Measurements from ENCODE around the gene SLC39A11. TPM values are rescaled to one million over a fixed set of nuclear protein-coding genes. Genes with fewer than 3 reads are reported as not detected.

SLC39A11 gene
- polyA plus RNA-seq, 3 donors from 2014 or later: 13.7 to 25.8 (median 16.2) TPM

DNA sequence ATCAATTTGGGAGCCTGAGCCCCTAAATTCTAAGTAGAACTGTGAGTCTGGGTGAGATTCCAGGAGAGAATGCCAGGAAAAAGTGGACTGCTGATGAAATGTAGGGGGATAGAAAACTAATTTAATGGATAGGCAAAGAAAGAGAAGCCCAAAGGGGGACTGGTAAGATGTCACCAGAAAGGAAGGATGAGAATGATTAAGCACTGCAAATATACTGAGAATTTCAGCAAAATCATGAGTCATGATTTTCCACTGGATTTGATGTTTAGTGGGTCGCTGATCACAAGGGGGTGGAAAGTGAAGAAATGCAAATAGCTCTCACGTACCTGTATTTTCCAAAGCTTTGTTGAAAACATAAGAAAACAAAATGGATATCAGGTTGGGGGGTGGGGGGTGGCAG, 201.8 kb downstream of the SLC39A11 start:
- H3K27ac Mint-ChIP-seq: no peak overlapping the region
- no peak for DNase-seq
- no peak overlapping the region for H3K4me3 Mint-ChIP-seq
- peaks cover 0 to 2% (median 0%) of the 10 kb centered on the region in 6 donors for H3K9me3 Mint-ChIP-seq
- peaks cover 24 to 42% (median 30%) of the 10 kb centered on the region in 3 donors for H3K36me3 Mint-ChIP-seq
- no peaks in the 10 kb centered on the region for H3K4me1 Mint-ChIP-seq
- peaks cover 0 to 2% (median 0%) of the 10 kb centered on the region in 3 donors for H3K27me3 Mint-ChIP-seq (ENCODE audit: low read depth in 3 of 3)

DNA sequence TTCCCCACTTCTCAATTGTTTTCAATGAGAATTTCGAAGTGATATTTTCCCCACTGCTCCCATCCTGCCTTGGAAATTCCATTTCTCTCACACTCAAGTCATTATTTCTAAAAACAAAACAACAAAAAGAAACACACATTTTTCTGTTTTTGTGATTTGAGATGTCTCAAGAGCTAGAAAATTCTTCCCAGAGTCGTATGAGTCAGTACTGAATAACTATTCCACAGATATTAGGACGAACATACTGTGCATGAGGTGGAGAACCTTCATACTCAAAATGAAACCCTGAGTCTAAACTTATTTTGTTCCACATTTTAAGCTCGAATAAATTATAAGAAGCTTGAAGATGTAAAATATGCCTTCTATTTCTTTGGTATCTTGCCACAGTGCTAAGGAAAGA, 204.6 kb downstream of the SLC39A11 start:
- Mint-ChIP-seq H3K36me3 (peaks cover 24 to 61% (median 24%) of the 10 kb centered on the region in 3 donors), H3K27me3 (ENCODE audit: low read depth in 3 of 3) (peaks cover 0 to 2% (median 0%) of the 10 kb centered on the region in 3 donors), H3K27ac (no peak overlapping the region), H3K9me3 (peaks cover 0 to 2% (median 0%) of the 10 kb centered on the region in 6 donors), H3K4me3 (no peak overlapping the region), H3K4me1 (no peaks in the 10 kb centered on the region)
- DNase-seq: no peak

DNA sequence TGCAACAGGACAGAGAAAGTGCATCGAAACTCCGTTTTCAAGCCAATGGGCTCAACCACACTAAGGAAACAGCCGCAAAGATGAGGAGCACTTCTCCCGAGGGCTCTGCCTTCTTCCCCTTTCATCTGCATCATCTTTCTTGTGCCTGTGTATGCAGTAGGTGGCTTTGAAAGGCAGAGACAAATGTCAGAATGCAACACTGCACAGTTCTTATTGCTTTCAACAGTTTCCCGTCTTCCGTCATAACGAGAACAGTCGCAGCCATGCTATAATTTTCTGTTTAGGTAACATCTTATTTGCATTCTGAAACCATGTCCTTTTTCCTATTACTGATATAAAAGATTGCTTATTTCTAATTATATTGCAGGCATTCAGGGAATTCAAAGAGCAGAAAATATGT, 205.2 kb downstream of the SLC39A11 start:
- DNase-seq: no peak
- H3K27me3 Mint-ChIP-seq (ENCODE audit: low read depth in 3 of 3): peaks cover 0 to 2% (median 0%) of the 10 kb centered on the region in 3 donors
- peaks cover 0 to 2% (median 0%) of the 10 kb centered on the region in 6 donors for H3K9me3 Mint-ChIP-seq
- no peak overlapping the region for H3K27ac Mint-ChIP-seq
- peaks cover 27 to 64% (median 27%) of the 10 kb centered on the region in 3 donors for H3K36me3 Mint-ChIP-seq
- H3K4me3 Mint-ChIP-seq: no peak overlapping the region
- H3K4me1 Mint-ChIP-seq: no peaks in the 10 kb centered on the region

DNA sequence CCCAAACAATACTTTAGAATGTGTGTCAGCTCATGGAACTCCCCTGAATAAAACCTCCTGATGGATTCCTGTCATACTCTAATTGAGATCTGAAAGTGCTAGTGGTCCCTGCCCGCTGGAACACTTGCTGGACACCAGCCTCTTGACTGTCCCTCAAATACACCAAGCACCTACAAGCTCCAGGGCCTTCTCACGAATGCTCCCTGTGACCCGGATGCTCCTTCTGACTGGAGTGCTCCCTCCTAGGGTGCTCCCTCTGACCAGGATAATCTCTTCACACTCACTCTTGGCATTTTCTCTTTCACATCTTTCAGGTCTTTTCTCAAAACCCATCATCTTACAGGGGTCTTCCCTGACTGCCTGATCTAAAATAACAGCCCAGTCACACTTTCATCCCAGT, 205.9 kb downstream of the SLC39A11 start:
- no peak for DNase-seq
- Mint-ChIP-seq H3K4me1 (no peaks in the 10 kb centered on the region), H3K27ac (no peak overlapping the region), H3K4me3 (no peak overlapping the region), H3K36me3 (peaks cover 32 to 71% (median 34%) of the 10 kb centered on the region in 3 donors), H3K27me3 (ENCODE audit: low read depth in 3 of 3) (peaks cover 0 to 2% (median 0%) of the 10 kb centered on the region in 3 donors), H3K9me3 (peaks cover 0 to 2% (median 0%) of the 10 kb centered on the region in 6 donors)

DNA sequence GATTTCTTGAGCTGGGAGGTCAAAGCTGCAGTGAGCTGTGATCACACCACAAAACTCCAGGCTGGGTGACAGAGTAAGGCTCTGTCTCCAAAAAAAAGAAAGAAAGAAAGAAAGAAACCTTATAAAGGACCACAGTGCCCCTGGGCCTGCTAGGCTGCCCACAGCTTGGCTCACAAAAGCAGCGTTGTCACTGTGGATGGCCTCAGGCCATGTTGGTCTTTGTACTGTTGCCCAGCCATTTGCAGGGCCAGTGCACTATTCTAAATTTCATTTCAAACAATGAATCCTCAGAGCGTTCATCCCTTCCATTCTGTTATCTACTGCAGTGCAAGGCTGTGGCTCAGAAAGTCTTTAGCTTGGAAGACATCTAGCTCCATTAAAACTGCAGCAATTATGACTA, 208.4 kb downstream of the SLC39A11 start:
- Mint-ChIP-seq H3K27ac (no peak overlapping the region), H3K9me3 (peaks cover 11 to 15% (median 14%) of the 10 kb centered on the region in 6 donors), H3K4me3 (no peak overlapping the region), H3K4me1 (no peaks in the 10 kb centered on the region), H3K27me3 (ENCODE audit: low read depth in 3 of 3) (peaks cover 0 to 2% (median 0%) of the 10 kb centered on the region in 3 donors), H3K36me3 (peaks cover 39 to 73% (median 48%) of the 10 kb centered on the region in 3 donors)
- DNase-seq: no peak

DNA sequence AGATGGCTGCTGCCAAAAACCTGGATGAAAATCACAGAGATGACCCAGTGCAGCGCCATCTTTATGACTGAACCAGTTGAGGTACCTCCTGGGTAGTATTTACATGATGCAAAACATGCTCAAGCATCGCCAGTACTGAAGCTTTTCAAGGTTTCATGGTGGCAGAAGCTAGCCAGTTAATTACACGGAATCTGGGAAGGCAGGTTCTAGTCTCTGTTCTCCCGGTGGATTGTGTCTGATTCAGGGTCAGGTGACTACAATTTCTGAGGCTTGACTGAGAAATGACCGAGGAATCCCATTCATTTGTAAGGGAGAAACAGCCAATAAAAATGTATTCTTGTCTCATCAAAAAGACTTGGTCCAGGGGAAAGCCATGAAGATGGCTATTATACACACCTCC, 209.1 kb downstream of the SLC39A11 start:
- no peak for DNase-seq
- H3K36me3 Mint-ChIP-seq: peaks cover 40 to 72% (median 46%) of the 10 kb centered on the region in 3 donors
- peaks cover 0 to 2% (median under 1%) of the 10 kb centered on the region in 3 donors for H3K27me3 Mint-ChIP-seq (ENCODE audit: low read depth in 3 of 3)
- H3K27ac Mint-ChIP-seq: no peak overlapping the region
- H3K4me3 Mint-ChIP-seq: no peak overlapping the region
- no peaks in the 10 kb centered on the region for H3K4me1 Mint-ChIP-seq
- H3K9me3 Mint-ChIP-seq: peaks cover 12 to 21% (median 20%) of the 10 kb centered on the region in 6 donors

DNA sequence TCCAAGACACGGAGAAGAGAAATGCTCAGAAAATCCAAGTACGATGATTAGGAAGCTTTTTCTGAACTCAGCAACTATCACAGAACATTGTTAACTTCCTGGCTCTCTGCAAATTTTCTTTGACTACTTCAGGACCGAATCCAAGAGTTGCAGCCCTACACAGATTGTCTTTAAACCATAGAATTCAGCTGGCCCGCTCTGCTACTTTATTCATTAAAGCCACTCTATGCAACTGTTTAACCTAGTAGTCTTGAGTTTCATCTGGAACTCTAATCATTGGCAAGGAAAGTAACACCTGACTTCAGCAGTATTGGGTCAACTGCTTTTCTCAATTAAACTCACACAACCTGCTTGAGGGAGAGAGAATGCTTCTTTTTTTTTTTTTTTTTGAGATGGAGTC, 210.1 kb downstream of the SLC39A11 start:
- DNase-seq: no peak
- Mint-ChIP-seq H3K27me3 (ENCODE audit: low read depth in 3 of 3) (peaks cover 0 to 2% (median 1%) of the 10 kb centered on the region in 3 donors), H3K4me3 (no peak overlapping the region), H3K4me1 (no peaks in the 10 kb centered on the region), H3K27ac (no peak overlapping the region), H3K9me3 (peaks cover 14 to 26% (median 25%) of the 10 kb centered on the region in 6 donors), H3K36me3 (peaks cover 32 to 66% (median 44%) of the 10 kb centered on the region in 3 donors)

DNA sequence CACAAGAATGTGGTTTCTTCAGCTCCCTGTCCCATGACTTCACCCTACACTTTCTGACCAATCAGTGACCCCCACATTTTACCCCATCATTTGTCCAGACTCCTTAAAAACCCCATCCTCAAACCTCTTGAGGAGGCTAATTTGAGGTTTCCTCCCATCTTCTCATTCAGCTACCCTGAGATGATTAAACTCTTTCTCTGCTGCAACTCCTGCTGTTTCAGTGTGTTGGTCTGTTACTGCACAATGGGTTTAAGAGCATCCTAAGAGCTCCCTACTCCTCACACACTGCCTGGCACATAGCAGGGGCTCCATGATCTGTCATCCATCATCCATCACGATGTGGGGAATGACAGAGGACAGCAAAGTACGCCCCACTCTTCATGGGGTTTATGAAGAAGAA, 212.6 kb downstream of the SLC39A11 start:
- Mint-ChIP-seq H3K9me3 (peaks cover 28 to 50% (median 42%) of the 10 kb centered on the region in 6 donors), H3K27ac (no peak overlapping the region), H3K4me1 (no peaks in the 10 kb centered on the region), H3K4me3 (no peak overlapping the region), H3K36me3 (peaks cover 37 to 69% (median 57%) of the 10 kb centered on the region in 3 donors), H3K27me3 (ENCODE audit: low read depth in 3 of 3) (peaks cover 0 to 5% (median 0%) of the 10 kb centered on the region in 3 donors)
- no peak for DNase-seq

DNA sequence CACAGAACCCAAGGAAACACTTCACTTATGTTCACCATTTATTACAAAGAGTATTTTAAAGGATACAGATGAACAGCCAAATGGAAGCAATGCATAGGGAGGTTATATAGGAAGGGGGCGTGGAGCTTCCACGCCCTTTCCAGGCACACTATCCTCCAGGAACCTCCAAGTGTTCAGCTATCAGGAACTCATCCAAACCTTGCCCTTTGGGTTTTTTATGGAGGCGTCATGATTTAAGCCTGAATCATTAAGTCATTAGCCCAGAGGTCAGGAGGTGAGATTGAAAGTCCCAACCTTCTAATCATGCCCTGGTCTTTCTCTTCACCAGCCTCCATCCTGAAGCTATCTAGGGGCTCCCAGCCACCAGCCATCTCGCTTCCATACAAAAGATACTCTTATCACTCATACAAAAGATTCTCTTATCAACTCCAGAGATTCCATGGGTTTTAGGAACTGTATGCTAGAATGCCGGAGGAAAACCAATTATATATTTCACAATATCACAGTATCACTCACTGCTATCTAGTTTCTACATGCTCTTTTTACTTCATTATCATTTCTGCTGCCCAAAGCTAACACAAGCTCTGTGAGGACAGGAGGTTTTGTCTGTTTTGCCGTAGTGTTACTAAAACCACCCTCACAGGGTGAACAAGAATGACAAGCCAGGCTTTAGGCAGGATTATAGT, 213.4 kb downstream of the SLC39A11 start:
- Mint-ChIP-seq H3K36me3 (peaks cover 43 to 71% (median 63%) of the 10 kb centered on the region in 3 donors), H3K27ac (no peak overlapping the region), H3K4me1 (no peaks in the 10 kb centered on the region), H3K4me3 (no peak overlapping the region), H3K9me3 (peaks cover 29 to 53% (median 44%) of the 10 kb centered on the region in 6 donors), H3K27me3 (ENCODE audit: low read depth in 3 of 3) (peaks cover 0 to 6% (median 0%) of the 10 kb centered on the region in 3 donors)
- no peak for DNase-seq

DNA sequence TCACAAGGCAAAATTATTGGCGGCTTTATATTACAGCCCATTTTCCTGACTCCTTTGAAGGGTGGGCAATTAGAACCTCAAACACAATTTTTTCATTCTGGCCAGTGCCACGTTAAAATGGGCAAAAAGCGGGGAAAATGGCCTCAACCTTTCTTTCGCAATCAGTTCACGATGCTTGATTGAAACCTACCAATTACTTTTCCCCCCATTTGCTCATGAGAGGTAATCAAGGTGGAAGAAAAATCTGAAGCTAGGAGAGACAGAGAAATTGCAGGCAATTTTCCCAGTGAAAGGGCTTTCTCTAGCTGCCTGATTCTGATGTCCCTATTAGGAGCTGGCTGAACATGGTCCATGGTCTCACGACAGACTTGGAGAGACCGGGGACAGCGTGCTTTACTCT, 215.1 kb downstream of the SLC39A11 start:
- Mint-ChIP-seq H3K27ac (no peak overlapping the region), H3K27me3 (ENCODE audit: low read depth in 3 of 3) (peaks cover 0 to 6% (median 0%) of the 10 kb centered on the region in 3 donors), H3K36me3 (peaks cover 41 to 72% (median 68%) of the 10 kb centered on the region in 3 donors), H3K4me1 (no peaks in the 10 kb centered on the region), H3K9me3 (peaks cover 30 to 53% (median 44%) of the 10 kb centered on the region in 6 donors), H3K4me3 (no peak overlapping the region)
- no peak for DNase-seq

DNA sequence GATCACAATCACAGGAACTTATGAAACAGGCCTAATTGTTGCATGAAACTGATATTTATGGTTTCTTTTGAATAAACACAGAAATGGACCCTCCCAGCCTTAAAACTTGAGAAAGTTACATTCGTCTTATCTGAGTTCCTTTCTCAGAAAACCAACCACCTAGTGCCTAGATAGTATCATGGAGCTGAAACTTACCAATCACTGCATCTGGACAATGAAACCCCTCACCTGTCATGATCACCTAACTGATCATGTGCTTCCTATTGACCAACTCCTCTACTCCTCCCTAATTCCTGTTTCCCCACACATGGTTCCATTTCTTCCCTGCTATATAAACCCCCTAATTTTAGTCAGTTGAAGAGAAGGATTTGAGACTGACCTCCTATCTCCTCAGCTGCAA, 216.1 kb downstream of the SLC39A11 start:
- H3K4me3 Mint-ChIP-seq: no peak overlapping the region
- H3K27ac Mint-ChIP-seq: no peak overlapping the region
- H3K9me3 Mint-ChIP-seq: peaks cover 30 to 53% (median 44%) of the 10 kb centered on the region in 6 donors
- peaks cover 0 to 6% (median 0%) of the 10 kb centered on the region in 3 donors for H3K27me3 Mint-ChIP-seq (ENCODE audit: low read depth in 3 of 3)
- peaks cover 35 to 64% (median 58%) of the 10 kb centered on the region in 3 donors for H3K36me3 Mint-ChIP-seq
- H3K4me1 Mint-ChIP-seq: no peaks in the 10 kb centered on the region
- no peak for DNase-seq

DNA sequence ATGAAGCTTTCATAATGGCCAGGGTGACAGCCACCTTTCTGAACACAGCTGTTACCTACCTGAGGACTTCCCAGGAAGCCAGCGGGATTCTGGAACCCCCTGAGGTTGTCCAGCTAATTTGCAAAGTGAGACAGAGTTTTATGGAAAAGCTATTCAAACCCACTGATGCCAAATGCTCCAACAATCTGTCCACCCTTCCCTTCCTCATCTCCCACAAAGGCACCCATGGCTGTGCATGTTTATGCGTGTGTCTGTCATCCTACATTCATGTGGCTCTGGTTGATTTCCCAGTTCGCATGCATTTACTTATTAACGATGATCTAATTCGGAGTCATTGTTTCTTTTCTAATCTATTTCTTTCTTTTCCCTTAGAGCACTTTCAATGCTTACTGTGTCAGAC, 217.1 kb downstream of the SLC39A11 start:
- Mint-ChIP-seq H3K9me3 (peaks cover 29 to 51% (median 40%) of the 10 kb centered on the region in 6 donors), H3K36me3 (peaks cover 34 to 59% (median 57%) of the 10 kb centered on the region in 3 donors)
- DNase-seq: no peak

DNA sequence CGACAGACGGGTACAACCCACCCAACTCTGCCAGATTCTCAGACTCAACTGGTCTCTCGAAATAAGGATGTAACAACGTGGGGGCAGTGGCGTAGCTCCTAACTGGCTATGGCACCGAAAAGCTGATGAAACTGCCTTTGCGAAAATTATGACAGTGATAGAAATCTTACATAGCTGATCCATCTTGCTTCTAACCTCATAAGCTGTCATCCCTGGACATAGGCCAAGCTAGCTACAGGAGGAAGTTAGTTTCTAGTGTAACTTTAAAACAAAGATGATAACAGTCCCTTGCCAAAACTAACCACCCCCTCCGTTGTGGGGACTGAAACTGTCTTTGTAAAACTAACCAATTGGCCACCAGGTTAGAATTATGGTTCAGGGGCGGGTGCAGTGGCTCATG, 220.1 kb downstream of the SLC39A11 start:
- peaks cover 21 to 44% (median 37%) of the 10 kb centered on the region in 3 donors for H3K36me3 Mint-ChIP-seq

More for the DNA sequence above, 217.1 kb downstream of the SLC39A11 start:
- H3K27ac Mint-ChIP-seq: no peak overlapping the region
- H3K4me3 Mint-ChIP-seq: no peak overlapping the region
- no peaks in the 10 kb centered on the region for H3K4me1 Mint-ChIP-seq
- peaks cover 0 to 8% (median 0%) of the 10 kb centered on the region in 3 donors for H3K27me3 Mint-ChIP-seq (ENCODE audit: low read depth in 3 of 3)

DNA sequence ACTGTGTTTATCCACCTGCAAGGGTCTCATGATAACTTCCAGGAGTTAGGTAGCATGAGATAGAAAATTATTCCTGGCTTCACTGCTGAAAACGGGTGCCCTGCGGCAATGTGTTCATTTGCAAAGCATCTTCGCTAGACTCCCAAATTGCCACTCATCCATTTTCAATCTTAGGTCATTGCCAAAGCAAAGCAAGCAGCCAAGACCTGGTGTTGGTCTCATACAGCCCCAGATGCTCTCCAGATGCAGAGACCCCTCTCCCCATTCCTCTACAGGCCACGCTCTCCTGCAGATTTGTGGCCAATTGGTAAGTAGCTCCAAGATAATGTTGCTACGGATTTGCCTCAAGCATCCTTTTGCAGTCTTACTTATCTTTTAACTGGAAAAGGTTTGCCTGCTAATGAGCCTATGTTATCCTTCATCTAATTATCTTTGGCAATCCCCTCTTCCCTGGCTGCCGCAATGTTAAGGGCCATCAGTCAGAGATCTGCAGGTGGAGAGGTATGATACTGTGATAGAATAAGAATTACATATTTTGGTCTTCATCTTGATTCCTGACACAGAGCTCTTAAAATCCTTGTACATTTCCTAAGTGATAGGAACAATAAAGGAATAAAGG, 222.0 kb downstream of the SLC39A11 start:
- DNase-seq: no peak
- H3K27me3 Mint-ChIP-seq (ENCODE audit: low read depth in 3 of 3): peaks cover 0 to 3% (median 1%) of the 10 kb centered on the region in 3 donors
- H3K27ac Mint-ChIP-seq: no peak overlapping the region
- peaks cover under 1 to 8% (median 4%) of the 10 kb centered on the region in 6 donors for H3K9me3 Mint-ChIP-seq
- peaks cover 7 to 27% (median 18%) of the 10 kb centered on the region in 3 donors for H3K36me3 Mint-ChIP-seq
- H3K4me3 Mint-ChIP-seq: no peak overlapping the region
- no peaks in the 10 kb centered on the region for H3K4me1 Mint-ChIP-seq

More for the DNA sequence above, 220.1 kb downstream of the SLC39A11 start:
- H3K4me3 Mint-ChIP-seq: no peak overlapping the region
- no peaks in the 10 kb centered on the region for H3K4me1 Mint-ChIP-seq
- H3K9me3 Mint-ChIP-seq: peaks cover 16 to 28% (median 19%) of the 10 kb centered on the region in 6 donors
- H3K27me3 Mint-ChIP-seq (ENCODE audit: low read depth in 3 of 3): peaks cover 0 to 6% (median under 1%) of the 10 kb centered on the region in 3 donors
- DNase-seq: no peak
- no peak overlapping the region for H3K27ac Mint-ChIP-seq
